H9 (cell line): ENCODE results near the gene METTL8. TPM values are rescaled to one million over a fixed set of nuclear protein-coding genes. Genes with fewer than 3 reads are reported as not detected.

ENCODE experiments used
- DNase-seq: peaks from one replicate; pipeline ENCODE4 v3.0.0-alpha.2; 2017
- H2AFZ ChIP-seq: one replicate; pipeline ENCODE4 v1.6.1; 2013; ENCODE audit warnings: mild to moderate bottlenecking, low read length, control low read depth, moderate library complexity
- H2AK5ac ChIP-seq: 2 replicates; pipeline ENCODE4 v1.6.1; 2013; ENCODE audit warnings: low read length, control low read depth, mixed read lengths; ENCODE audit not compliant: insufficient read length
- H2BK120ac ChIP-seq: one replicate; pipeline ENCODE4 v1.6.1; 2013; ENCODE audit warnings: low read depth, mild to moderate bottlenecking, low read length, control low read depth, inconsistent platforms; ENCODE audit not compliant: poor library complexity, severe bottlenecking
- H2BK12ac ChIP-seq: 2 replicates; pipeline ENCODE4 v1.6.1; 2013; ENCODE audit warnings: low read length, control low read depth, mixed read lengths, low read depth; ENCODE audit not compliant: insufficient read length
- H2BK15ac ChIP-seq: 2 replicates; pipeline ENCODE4 v1.6.1; 2013; ENCODE audit warnings: low read depth, low read length, control low read depth
- H2BK20ac ChIP-seq: one replicate; pipeline ENCODE4 v1.6.1; 2013; ENCODE audit warnings: low read depth, mild to moderate bottlenecking, low read length, control low read depth, inconsistent platforms; ENCODE audit not compliant: poor library complexity, severe bottlenecking
- H2BK5ac ChIP-seq: 2 replicates; pipeline ENCODE4 v1.6.1; 2013; ENCODE audit warnings: low read length, control low read depth, mixed read lengths; ENCODE audit not compliant: insufficient read length
- H3K14ac ChIP-seq: 2 replicates; pipeline ENCODE4 v1.6.1; 2013; ENCODE audit warnings: low read length, control low read depth; ENCODE audit not compliant: insufficient read depth
- H3K18ac ChIP-seq: 2 replicates; pipeline ENCODE4 v1.6.1; 2013; ENCODE audit warnings: low read depth, mild to moderate bottlenecking, mixed read lengths, low read length, control low read depth; ENCODE audit not compliant: insufficient read length
- H3K23ac ChIP-seq: 2 replicates; pipeline ENCODE4 v1.6.1; 2013; ENCODE audit warnings: low read length, control low read depth, mixed read lengths, low read depth; ENCODE audit not compliant: insufficient read length
- H3K23me2 ChIP-seq: 2 replicates; pipeline ENCODE4 v1.6.1; 2013; ENCODE audit warnings: low read depth, mild to moderate bottlenecking, mixed read lengths, low read length, control low read depth; ENCODE audit not compliant: insufficient read length, poor library complexity, severe bottlenecking
- H3K27ac ChIP-seq: 2 replicates; pipeline ENCODE4 v1.5.1; 2013; ENCODE audit warnings: low read length, control low read depth, mixed read lengths, low read depth; ENCODE audit not compliant: insufficient read length
- H3K27me3 ChIP-seq: 2 replicates; pipeline ENCODE4 v1.6.1; 2013; ENCODE audit warnings: low read length, control low read depth, inconsistent platforms; ENCODE audit not compliant: insufficient read depth
- H3K4ac ChIP-seq: 2 replicates; pipeline ENCODE4 v1.6.1; 2013; ENCODE audit warnings: low read depth, mild to moderate bottlenecking, control low read depth, inconsistent platforms, low read length, moderate library complexity
- H3K4me1 ChIP-seq: 2 replicates; pipeline ENCODE4 v1.6.1; 2013; ENCODE audit warnings: low read length, control low read depth, inconsistent platforms; ENCODE audit not compliant: insufficient read depth
- H3K4me2 ChIP-seq: 2 replicates; pipeline ENCODE4 v1.6.1; 2013; ENCODE audit warnings: low read length, control low read depth, mixed read lengths; ENCODE audit not compliant: insufficient read length, insufficient read depth
- H3K56ac ChIP-seq: 2 replicates; pipeline ENCODE4 v1.6.1; 2013; ENCODE audit warnings: low read depth, mild to moderate bottlenecking, mixed read lengths, low read length, control low read depth; ENCODE audit not compliant: insufficient read length
- H3K79me1 ChIP-seq: 2 replicates; pipeline ENCODE4 v1.6.1; 2013; ENCODE audit warnings: low read depth, mild to moderate bottlenecking, moderate library complexity, low read length, control low read depth, inconsistent platforms; ENCODE audit not compliant: insufficient read depth, poor library complexity, severe bottlenecking
- H3K79me2 ChIP-seq: 2 replicates; pipeline ENCODE4 v1.6.1; 2013; ENCODE audit warnings: low read length, control low read depth, inconsistent platforms; ENCODE audit not compliant: insufficient read depth
- H3K9ac ChIP-seq: 2 replicates; pipeline ENCODE4 v1.6.1; 2013; ENCODE audit warnings: low read length, control low read depth, mixed read lengths; ENCODE audit not compliant: insufficient read length; ENCODE audit errors: extremely low read depth
- H3K9me3 ChIP-seq: one replicate; pipeline ENCODE4 v1.6.1; 2013; ENCODE audit warnings: low read depth, low read length, inconsistent platforms; ENCODE audit not compliant: control insufficient read depth
- H3T11ph ChIP-seq: one replicate; pipeline ENCODE4 v1.6.1; 2013; ENCODE audit warnings: mild to moderate bottlenecking, low read length, control low read depth, inconsistent platforms
- H4K20me1 ChIP-seq: one replicate; pipeline ENCODE4 v1.6.1; 2013; ENCODE audit not compliant: control insufficient read depth, insufficient read length, insufficient read depth
- H4K5ac ChIP-seq: 2 replicates; pipeline ENCODE4 v1.6.1; 2013; ENCODE audit warnings: low read depth, mild to moderate bottlenecking, mixed read lengths, low read length, control low read depth; ENCODE audit not compliant: insufficient read length
- H4K8ac ChIP-seq: replicated peaks from 2 replicates; pipeline ENCODE4 v1.6.1; 2013; ENCODE audit warnings: low read length, control low read depth, mixed read lengths, low read depth; ENCODE audit not compliant: insufficient read length
- H4K91ac ChIP-seq: 2 replicates; pipeline ENCODE4 v1.6.1; 2013; ENCODE audit warnings: low read depth, mild to moderate bottlenecking, moderate library complexity, mixed read lengths, low read length, control low read depth; ENCODE audit not compliant: insufficient read length
- H3K27ac Mint-ChIP-seq, 3 experiments: 2 replicates in 2 of 3; 3 replicates in 1 of 3; pipeline ENCODE4 v1.8.0; 2020 to 2021; ENCODE audit warnings: mixed read lengths in 3 of 3, mild to moderate bottlenecking in 1 of 3, moderate library complexity in 1 of 3
- H3K27me3 Mint-ChIP-seq: 2 replicates; pipeline ENCODE4 v1.8.0; 2021; ENCODE audit warnings: low read depth, mild to moderate bottlenecking, moderate library complexity, mixed read lengths
- H3K36me3 Mint-ChIP-seq, 3 experiments: 2 replicates in 2 of 3; 3 replicates in 1 of 3; pipeline ENCODE4 v1.8.0; 2020 to 2021; ENCODE audit warnings: low read depth in 3 of 3, mixed read lengths in 3 of 3; ENCODE audit not compliant: insufficient read depth in 1 of 3
- H3K4me1 Mint-ChIP-seq, 2 experiments: 2 replicates each; pipeline ENCODE4 v1.8.0; 2020; ENCODE audit warnings: mixed read lengths in 2 of 2
- H3K4me3 Mint-ChIP-seq, 2 experiments: 2 replicates in 1 of 2; 3 replicates in 1 of 2; pipeline ENCODE4 v1.8.0; 2020 to 2021; ENCODE audit warnings: mild to moderate bottlenecking in 2 of 2, mixed read lengths in 2 of 2, moderate library complexity in 1 of 2
- H3K9me3 Mint-ChIP-seq, 2 experiments: 2 replicates in 1 of 2; 3 replicates in 1 of 2; pipeline ENCODE4 v1.8.0; 2020; ENCODE audit warnings: mild to moderate bottlenecking in 2 of 2, mixed read lengths in 2 of 2, moderate library complexity in 1 of 2
- CTCF ChIP-seq: fragments of 200-600 bp; sonication (generic); conservative IDR thresholded peaks from 3 replicates; pipeline ENCODE4 v1.8.0; 2021; ENCODE audit warnings: antibody characterized with exemption, mild to moderate bottlenecking
- WGBS: extraction: QIAGEN DNeasy Blood & Tissue Kit; methylation state at CpG from one replicate; pipeline ENCODE4 v1.1.7; 2013; ENCODE audit warnings: missing lambda C conversion rate, low lambda C conversion rate, mixed read lengths; ENCODE audit not compliant: insufficient read length; ENCODE audit errors: extremely low coverage; 5-methylcytosine and 5-hydroxymethylcytosine counted together
- total RNA-seq: library from RNA; stranded (reverse); gene quantifications from 2 replicates; pipeline ENCODE4 v1.2.1, GENCODE V29; 2021

Gene METTL8
- total RNA-seq, 1 experiment from 2014 or later: 40.9 TPM

- Mint-ChIP-seq H3K4me3 (no peak overlapping the region), H3K27ac (no peak overlapping the region), H3K36me3 (peaks cover 9 to 19% (median 16%) of the 10 kb centered on the region in 3 experiments; a peak in 6 of 7 replicates), H3K4me1 (peaks cover 3 to 12% of the 10 kb centered on the region in 2 experiments), H3K9me3 (peaks cover 13 to 17% of the 10 kb centered on the region in 2 experiments), H3K27me3 (no peaks in the 10 kb centered on the region)
- Histone ChIP-seq H2BK12ac (no peak overlapping the region), H2AK5ac (no peak overlapping the region), H2BK15ac (no peak overlapping the region), H4K5ac (no peak overlapping the region), H3K27me3 (no peaks in the 10 kb centered on the region), H3K18ac (no peak overlapping the region), H3K4ac (no peak overlapping the region), H4K20me1 (no peaks in the 10 kb centered on the region), H4K8ac (no peak overlapping the region), H3K4me2 (no peak overlapping the region), H2BK5ac (no peak overlapping the region), H3K79me1 (peaks cover 3% of the 10 kb centered on the region), H3T11ph (no peak overlapping the region), H4K91ac (no peak overlapping the region), H2BK120ac (no peak overlapping the region), H3K79me2 (no peaks in the 10 kb centered on the region), H2BK20ac (no peak overlapping the region), H3K23ac (no peak overlapping the region), H3K9me3 (no peaks in the 10 kb centered on the region), H3K4me1 (no peaks in the 10 kb centered on the region), H3K27ac (no peak overlapping the region), H3K23me2 (no peaks in the 10 kb centered on the region), H3K9ac (no peak overlapping the region), H2AFZ (no peak overlapping the region), H3K14ac (no peak overlapping the region), H3K56ac (no peak overlapping the region)
- DNase-seq: no peak
- no peak for TF ChIP-seq CTCF
- no CpG with 5 or more reads among the region's 2 CpGs for whole genome bisulfite sequencing
These were observed 66.1 kb downstream of the METTL8 start for GRCh38 chr2:171367692-171368091.
